ENCODE results near the gene MMP14.

DNA sequence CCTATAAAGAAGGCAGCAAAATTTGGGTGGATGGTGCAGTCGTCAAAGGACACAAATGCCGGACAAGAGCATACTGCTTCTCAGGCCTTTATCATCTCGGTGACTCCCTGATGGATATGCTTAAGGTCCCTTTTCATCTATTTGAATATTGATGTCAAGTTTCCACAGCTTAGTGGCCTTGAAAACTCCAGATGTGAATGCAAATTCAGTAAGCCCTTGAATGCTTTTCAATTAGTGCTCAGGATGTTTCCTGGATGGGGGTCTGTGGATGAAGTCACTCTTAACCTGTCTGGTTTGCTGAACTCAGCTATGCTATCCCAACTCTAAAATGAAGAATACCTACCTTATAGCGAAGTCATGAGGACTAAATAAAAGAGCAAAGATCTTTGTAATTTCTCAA lies 57.3 kb downstream of the MMP14 start:
- TF ChIP-seq, protein P1, sequence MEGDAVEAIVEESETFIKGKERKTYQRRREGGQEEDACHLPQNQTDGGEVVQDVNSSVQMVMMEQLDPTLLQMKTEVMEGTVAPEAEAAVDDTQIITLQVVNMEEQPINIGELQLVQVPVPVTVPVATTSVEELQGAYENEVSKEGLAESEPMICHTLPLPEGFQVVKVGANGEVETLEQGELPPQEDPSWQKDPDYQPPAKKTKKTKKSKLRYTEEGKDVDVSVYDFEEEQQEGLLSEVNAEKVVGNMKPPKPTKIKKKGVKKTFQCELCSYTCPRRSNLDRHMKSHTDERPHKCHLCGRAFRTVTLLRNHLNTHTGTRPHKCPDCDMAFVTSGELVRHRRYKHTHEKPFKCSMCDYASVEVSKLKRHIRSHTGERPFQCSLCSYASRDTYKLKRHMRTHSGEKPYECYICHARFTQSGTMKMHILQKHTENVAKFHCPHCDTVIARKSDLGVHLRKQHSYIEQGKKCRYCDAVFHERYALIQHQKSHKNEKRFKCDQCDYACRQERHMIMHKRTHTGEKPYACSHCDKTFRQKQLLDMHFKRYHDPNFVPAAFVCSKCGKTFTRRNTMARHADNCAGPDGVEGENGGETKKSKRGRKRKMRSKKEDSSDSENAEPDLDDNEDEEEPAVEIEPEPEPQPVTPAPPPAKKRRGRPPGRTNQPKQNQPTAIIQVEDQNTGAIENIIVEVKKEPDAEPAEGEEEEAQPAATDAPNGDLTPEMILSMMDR (IDR thresholded peaks at IDR 0.05), result no peak
- TF ChIP-seq POLR2A (IDR thresholded peaks at IDR 0.05), result no peak
